Measurements from ENCODE around the gene ITGB4. TPM values are rescaled to one million over a fixed set of nuclear protein-coding genes. Genes with fewer than 3 reads are reported as not detected.
A peak's percentile ranks its signal among the peaks of the same experiment; 100 is the strongest.

The ITGB4 gene
- total RNA-seq, 2 donors from 2014 or later = 18.9 to 26.9 TPM

GRCh38 chr17:75695141-75695829 lies 26.0 kb upstream of the ITGB4 start:
- ATAC-seq = no peak
- intact Hi-C loops (cut with DNase I) = no loop called here
- no peak for DNase-seq

- intact Hi-C loops (cut with DNase I) = no loop called here
- peak; percentile 41 to 66 for ATAC-seq
These were observed 25.4 kb upstream of the ITGB4 start for GRCh38 chr17:75695830-75696271.

DNA sequence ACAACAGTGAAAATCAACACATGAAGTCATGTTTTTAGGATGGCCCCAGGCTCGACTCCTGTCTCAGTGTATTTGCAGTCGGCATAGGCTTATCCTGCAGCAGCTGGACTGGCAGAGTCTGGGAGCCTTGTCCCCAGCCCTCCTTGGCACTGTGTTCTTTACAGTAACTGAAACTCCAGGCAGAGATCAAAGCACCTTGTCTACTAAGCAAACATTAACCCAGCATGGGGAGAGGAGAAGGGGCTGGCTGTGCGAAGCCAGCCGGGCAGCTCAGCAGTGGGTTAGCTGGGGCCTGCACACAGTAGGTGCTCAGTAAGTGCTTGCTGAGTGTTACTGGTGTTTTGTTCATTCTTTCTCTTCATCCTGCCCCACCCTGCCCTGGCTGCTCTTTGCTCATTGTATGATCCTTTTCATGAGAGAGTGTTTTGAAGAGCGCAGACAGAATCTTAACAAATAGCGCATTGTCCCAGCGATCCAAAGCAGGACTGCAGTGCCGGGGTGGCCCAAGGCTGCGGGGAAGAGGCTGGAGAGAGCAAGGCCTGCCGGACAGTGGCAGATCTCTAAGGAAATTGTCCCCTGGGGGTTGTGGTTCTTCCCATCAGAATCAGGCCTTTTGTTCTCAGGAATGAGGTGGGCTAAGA lies 23.5 kb upstream of the ITGB4 start:
- ATAC-seq = no peak
- DNase-seq = no peak
- intact Hi-C loops (cut with DNase I) = no loop called here

More at GRCh38 chr17:75695830-75696271, 25.4 kb upstream of the ITGB4 start:
- peak; percentile 66 for DNase-seq

GRCh38 chr17:75698659-75699058 lies 22.6 kb upstream of the ITGB4 start:
- intact Hi-C loops (cut with DNase I) = no loop called here
- DNase-seq (no peak), ATAC-seq (no peak)

DNA sequence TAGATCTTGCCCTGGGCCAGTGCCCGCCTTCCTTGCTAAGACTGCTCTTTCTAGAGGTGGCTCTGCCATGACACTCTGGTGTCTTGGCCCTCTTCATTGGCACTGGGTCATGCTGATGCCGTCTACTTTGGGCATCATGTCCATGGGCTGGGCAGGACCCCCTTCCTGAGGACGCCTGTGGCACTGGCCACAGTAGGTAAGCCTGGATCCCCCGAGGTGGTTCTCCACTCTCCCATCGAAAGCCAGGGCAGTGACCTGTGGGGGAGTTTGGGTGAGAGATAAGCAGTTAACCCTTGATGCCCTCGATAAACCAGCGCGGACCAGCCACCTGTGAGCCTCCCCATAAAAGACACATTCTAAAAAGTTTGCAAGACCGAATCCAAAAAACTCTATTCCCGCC lies 20.0 kb upstream of the ITGB4 start:
- intact Hi-C loops (cut with DNase I) = no loop called here
- DNase-seq = no peak
- ATAC-seq = no peak

DNA sequence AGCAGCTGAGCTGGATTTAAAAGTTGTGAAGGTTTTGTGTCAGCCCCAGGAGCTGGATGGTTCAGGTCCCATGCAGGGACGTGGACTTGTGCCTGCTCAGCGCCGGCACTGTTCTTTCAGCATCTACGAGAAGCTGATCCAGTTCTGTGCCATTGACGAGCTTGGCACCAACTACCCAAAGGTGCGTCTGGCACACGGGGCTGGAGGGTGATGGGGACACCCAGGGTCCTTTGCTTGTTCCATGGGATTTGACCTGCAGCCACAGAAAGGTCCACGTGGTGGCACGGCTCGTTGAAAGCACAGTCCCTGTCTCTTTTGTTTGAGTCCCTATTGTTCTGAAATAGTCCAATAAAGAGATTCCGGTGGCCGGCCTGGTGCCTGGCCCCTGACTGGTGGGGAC lies 18.1 kb upstream of the ITGB4 start:
- intact Hi-C loops (cut with DNase I) = no loop called here
- ATAC-seq (no peak), DNase-seq (no peak)

- intact Hi-C loops (cut with DNase I) = no loop called here
- DNase-seq (no peak), ATAC-seq (no peak)
These were observed 17.7 kb upstream of the ITGB4 start for GRCh38 chr17:75703591-75703990.

- ATAC-seq (peak; percentile 54 to 69), DNase-seq (no peak)
- intact Hi-C loops (cut with DNase I) = no loop called here
These were observed 16.0 kb upstream of the ITGB4 start for GRCh38 chr17:75704963-75705875.

DNA sequence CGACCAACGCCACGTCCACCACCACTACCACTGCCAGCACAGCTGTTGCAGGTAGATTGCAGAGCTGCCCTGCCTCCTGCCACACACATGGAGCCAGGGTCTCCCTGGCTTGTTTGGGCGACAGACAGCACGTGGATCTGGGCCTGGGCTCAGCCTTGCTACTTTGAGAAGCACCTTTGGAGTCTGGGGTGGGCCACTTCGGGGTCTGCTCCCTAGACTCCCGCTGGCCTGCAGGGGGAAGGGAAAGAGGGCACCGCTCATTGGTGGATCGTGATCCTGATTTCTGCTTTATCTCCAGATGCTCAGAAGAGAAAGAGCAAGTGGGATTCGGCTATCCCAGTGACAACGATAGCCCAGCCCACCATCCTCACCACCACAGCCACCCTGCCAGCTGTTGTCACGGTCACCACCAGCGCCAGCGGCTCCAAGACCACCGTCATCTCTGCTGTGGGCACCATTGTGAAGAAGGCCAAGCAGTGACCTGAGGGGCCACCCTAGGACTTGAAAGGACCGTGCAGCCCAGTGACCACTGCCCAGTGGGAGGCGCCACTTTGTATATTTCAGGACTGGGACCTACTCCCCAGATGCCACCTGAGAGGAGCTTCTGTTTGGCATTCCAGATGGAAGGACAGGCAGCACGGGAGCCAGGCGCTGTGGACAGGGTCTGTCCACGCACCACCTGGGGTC lies 15.1 kb upstream of the ITGB4 start:
- ATAC-seq (no peak), DNase-seq (no peak)
- intact Hi-C loops (cut with DNase I) = no loop called here

DNA sequence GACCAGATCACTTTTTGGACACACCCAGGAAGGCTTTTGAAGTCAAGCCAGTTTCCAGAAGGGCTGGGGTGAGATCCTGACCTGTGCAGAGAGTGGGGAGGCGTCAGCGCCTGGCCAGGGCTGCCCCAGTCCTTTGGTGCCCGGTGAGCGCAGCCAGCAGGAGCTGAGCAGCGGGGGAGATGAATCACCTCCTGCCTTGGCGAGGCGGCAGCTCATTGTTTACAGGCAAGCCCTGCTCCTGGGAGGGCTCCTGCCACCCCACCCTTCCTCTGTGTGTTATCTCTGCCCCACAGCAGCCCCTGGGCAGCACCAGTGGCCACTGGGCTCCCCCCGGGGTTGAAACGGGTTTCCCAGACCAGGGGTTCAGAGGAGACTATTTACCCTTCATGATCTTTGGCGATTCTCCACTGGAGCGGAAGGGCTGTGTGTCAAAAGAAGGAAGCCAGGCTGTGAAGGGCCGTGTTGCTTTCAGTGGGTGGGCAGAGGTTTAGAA lies 14.1 kb upstream of the ITGB4 start:
- ATAC-seq (peak; percentile 67 to 71), DNase-seq (peak; percentile 84)
- intact Hi-C loops (cut with DNase I) = no loop called here

DNA sequence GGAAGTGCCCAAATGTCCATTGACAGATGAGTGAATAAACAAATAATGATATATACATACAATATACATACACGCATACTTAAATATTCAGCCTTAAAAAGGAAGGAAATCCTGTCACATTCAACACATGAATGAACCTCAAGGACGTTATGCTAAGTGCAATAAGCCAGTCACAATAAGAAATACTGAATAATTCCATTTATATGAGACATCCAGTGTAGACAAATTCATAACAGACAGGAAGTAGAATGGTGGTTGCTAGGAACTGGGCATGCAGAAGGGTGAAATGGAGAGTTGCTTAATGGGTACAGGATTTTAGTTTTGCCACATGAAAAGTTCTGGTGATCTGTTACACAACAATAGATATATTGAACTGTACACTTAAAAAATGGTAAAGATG lies 8.8 kb upstream of the ITGB4 start:
- ATAC-seq (no peak), DNase-seq (no peak)

GRCh38 chr17:75719732-75720131 lies 1.5 kb upstream of the ITGB4 start:
- intact Hi-C loops (cut with DNase I) = no loop called here
- DNase-seq = no peak
- ATAC-seq = no peak

More for the DNA sequence above, 8.8 kb upstream of the ITGB4 start:
- intact Hi-C loops (cut with DNase I) = no loop called here

GRCh38 chr17:75721463-75722011 lies 278 bp downstream of the ITGB4 start:
- DNase-seq (no peak), ATAC-seq (peak; percentile 8 to 51)
- intact Hi-C loops (cut with DNase I) = no loop called here

GRCh38 chr17:75722076-75722475 lies 817 bp downstream of the ITGB4 start:
- intact Hi-C loops (cut with DNase I) = no loop called here
- DNase-seq = no peak
- peak in 1 of 2 donors; percentile 32 for ATAC-seq

GRCh38 chr17:75722542-75723095 lies 1.4 kb downstream of the ITGB4 start:
- intact Hi-C loops (cut with DNase I) = no loop called here

DNA sequence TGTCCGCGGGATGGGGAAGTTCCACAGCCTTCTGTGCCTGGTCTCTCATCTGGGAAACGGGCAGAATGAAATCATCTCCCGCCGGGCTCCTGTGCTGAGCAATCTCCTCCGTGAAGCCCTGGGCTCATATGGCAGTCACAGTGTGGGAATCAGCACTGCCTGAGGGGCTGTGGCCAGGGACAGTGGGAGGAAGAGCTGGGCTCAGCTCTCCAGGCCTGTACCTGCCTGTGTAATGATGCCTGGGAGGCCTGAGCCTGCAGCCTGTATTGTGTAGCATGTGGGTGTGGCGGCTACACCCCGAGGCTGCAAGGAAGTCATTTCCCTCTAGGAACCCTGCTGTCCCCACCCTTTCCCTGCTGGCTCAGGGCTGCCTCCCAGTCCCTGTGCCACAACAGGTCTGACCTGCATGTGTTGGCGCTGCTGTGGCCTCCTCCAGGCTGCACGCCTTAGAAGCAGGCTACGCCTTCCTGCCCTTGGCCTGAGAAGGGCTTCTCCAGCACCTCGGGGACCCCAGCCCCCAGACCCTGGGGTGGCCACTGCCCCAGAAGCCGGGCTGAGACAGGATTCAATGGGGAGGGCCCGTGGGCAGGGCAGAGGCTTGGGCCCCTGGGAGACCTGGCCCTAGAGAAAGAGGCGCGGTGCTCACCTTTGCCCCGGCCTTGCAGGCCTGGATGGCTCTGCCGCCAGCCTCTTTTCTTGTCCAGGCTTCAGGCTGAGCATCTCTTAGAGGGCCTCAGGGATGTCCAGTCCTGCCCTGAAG lies 2.1 kb downstream of the ITGB4 start:
- intact Hi-C loops (cut with DNase I) = no loop called here

More at GRCh38 chr17:75722542-75723095, 1.4 kb downstream of the ITGB4 start:
- no peak for ATAC-seq
- no peak for DNase-seq

GRCh38 chr17:75724016-75725003 lies 3.1 kb downstream of the ITGB4 start:
- intact Hi-C loops (cut with DNase I) = no loop called here
- no peak for DNase-seq
- ATAC-seq = no peak

More for the DNA sequence above, 2.1 kb downstream of the ITGB4 start:
- DNase-seq (no peak), ATAC-seq (peak in 1 of 2 donors; percentile 10)

Data from left cardiac atrium (tissue), 4 donors.